Measurements from ENCODE around the gene TMEM167B.
A peak's percentile ranks its signal among the peaks of the same experiment; 100 is the strongest.

The TMEM167B gene

GRCh38 chr1:109084563-109085517, 5.7 kb upstream of the TMEM167B start:
- FAIRE-seq = no peak
- TF ChIP-seq POLR2AphosphoS5 (IDR thresholded peaks at IDR 0.05; ENCODE audit: low read depth, low read length) (no peak), POLR2A (IDR thresholded peaks at IDR 0.05; ENCODE audit: low read depth, low read length) (no peak), TAF1 (IDR thresholded peaks at IDR 0.05; ENCODE audit: borderline replicate concordance, low read depth, low read length) (no peak)
- no peak for DNase-seq (ENCODE audit: insufficient read length)

- FAIRE-seq = no peak
- TF ChIP-seq TAF1 (IDR thresholded peaks at IDR 0.05; ENCODE audit: borderline replicate concordance, low read depth, low read length) = no peak
- TF ChIP-seq POLR2AphosphoS5 (IDR thresholded peaks at IDR 0.05; ENCODE audit: low read depth, low read length) = no peak
- no peak for TF ChIP-seq POLR2A (IDR thresholded peaks at IDR 0.05; ENCODE audit: low read depth, low read length)
- DNase-seq (ENCODE audit: insufficient read length) = no peak
These were observed 1.1 kb upstream of the TMEM167B start for GRCh38 chr1:109089242-109090015.

- FAIRE-seq (no peak), DNase-seq (ENCODE audit: insufficient read length) (peak; percentile 41)
- no peak for TF ChIP-seq TAF1 (IDR thresholded peaks at IDR 0.05; ENCODE audit: borderline replicate concordance, low read depth, low read length)
- TF ChIP-seq POLR2AphosphoS5 (IDR thresholded peaks at IDR 0.05; ENCODE audit: low read depth, low read length) = no peak
- no peak for TF ChIP-seq POLR2A (IDR thresholded peaks at IDR 0.05; ENCODE audit: low read depth, low read length)
These were observed 694 bp downstream of the TMEM167B start for GRCh38 chr1:109091078-109091838.

- TF ChIP-seq POLR2A (IDR thresholded peaks at IDR 0.05; ENCODE audit: low read depth, low read length) (no peak), TAF1 (IDR thresholded peaks at IDR 0.05; ENCODE audit: borderline replicate concordance, low read depth, low read length) (no peak), POLR2AphosphoS5 (IDR thresholded peaks at IDR 0.05; ENCODE audit: low read depth, low read length) (no peak)
- no peak for DNase-seq (ENCODE audit: insufficient read length)
- no peak for FAIRE-seq
These were observed 1.3 kb downstream of the TMEM167B start for GRCh38 chr1:109091839-109092193.

DNA sequence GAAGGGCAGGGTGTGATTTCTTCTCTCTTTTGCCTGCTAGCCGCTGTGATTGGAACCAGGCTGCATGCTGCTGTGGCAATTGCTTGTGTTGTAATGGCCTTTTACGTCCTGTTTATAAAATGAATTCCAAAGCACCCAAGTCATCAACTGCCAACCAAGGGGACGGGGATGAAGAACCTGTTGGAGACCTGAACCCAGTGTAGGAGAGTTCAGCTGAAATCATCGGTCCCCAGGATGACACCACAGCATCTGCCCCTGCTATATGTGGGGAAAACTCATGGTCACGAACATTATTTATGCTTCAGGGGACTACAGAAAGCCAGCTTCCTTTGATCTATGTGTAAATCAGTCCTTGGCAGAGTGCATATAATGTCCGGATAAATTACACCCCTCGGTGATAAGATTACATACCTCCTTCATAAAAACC, 3.8 kb downstream of the TMEM167B start:
- TF ChIP-seq POLR2A (IDR thresholded peaks at IDR 0.05; ENCODE audit: low read depth, low read length) (no peak), POLR2AphosphoS5 (IDR thresholded peaks at IDR 0.05; ENCODE audit: low read depth, low read length) (no peak)
- FAIRE-seq (no peak), DNase-seq (ENCODE audit: insufficient read length) (no peak)

DNA sequence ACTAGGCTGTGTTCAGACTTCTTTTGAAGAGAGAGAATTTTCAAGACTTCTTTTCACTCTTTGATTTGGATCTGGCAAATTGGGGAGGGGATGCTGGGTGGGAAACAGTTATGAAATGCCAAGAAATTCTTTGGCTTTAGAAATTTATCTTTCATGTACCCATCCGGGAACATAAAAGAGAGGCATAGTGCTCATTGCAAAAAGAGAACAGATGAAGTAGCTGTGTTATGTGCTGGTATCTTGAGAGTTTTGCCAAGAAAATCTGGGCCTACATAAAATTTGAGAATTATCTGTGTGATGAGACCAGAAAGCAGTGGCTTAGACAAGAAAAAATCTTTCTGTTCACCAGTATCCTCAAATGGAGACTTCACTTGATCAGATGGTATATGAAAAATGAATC, 4.3 kb downstream of the TMEM167B start:
- no peak for FAIRE-seq
- DNase-seq (ENCODE audit: insufficient read length) = no peak
- no peak for TF ChIP-seq POLR2A (IDR thresholded peaks at IDR 0.05; ENCODE audit: low read depth, low read length)
- TF ChIP-seq TAF1 (IDR thresholded peaks at IDR 0.05; ENCODE audit: borderline replicate concordance, low read depth, low read length) = no peak
- TF ChIP-seq POLR2AphosphoS5 (IDR thresholded peaks at IDR 0.05; ENCODE audit: low read depth, low read length) = no peak

DNA sequence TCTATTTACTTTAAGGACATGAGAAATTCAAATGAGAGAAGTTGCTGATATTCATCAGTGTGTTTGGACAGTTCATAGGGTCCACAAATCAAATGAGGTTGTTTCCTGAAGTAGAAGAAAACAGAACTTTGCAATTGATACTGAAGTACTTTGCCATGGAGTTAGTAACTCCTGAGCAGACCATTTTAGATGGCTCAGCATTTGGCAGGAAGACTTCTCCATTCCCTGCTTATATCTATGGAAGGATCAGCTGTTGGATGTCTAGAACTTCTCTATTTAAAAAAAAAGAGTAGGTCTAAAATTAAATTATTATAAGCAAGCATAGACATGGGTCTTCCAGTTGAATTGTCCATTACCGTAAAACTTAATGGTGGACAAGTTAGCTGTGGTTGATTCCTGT, 5.1 kb downstream of the TMEM167B start:
- DNase-seq (ENCODE audit: insufficient read length) (no peak), FAIRE-seq (no peak)
- TF ChIP-seq TAF1 (IDR thresholded peaks at IDR 0.05; ENCODE audit: borderline replicate concordance, low read depth, low read length) (no peak), POLR2AphosphoS5 (IDR thresholded peaks at IDR 0.05; ENCODE audit: low read depth, low read length) (no peak), POLR2A (IDR thresholded peaks at IDR 0.05; ENCODE audit: low read depth, low read length) (no peak)

DNA sequence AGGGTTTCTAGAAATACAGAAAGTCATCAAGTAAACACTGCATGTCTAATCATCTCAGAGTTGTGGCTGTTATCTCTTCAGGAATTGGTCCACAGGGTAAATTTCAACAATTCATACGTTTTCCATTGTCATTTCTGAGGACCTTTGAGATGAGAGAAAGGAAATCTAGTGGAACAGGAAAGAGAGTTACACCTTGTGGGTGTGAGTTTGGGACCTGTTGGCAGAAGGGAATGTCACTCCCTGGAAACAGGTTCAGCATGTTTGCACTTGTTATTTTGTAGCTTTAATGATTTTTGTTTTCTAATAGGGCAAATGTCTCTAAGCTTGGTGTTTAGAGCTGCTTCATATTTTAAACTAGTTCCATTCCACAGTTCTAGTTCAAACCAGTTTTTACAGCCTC, 5.6 kb downstream of the TMEM167B start:
- no peak for TF ChIP-seq POLR2A (IDR thresholded peaks at IDR 0.05; ENCODE audit: low read depth, low read length)
- no peak for TF ChIP-seq POLR2AphosphoS5 (IDR thresholded peaks at IDR 0.05; ENCODE audit: low read depth, low read length)
- no peak for TF ChIP-seq TAF1 (IDR thresholded peaks at IDR 0.05; ENCODE audit: borderline replicate concordance, low read depth, low read length)
- DNase-seq (ENCODE audit: insufficient read length) (no peak), FAIRE-seq (no peak)

GRCh38 chr1:109099938-109100773, 9.6 kb downstream of the TMEM167B start:
- FAIRE-seq = peak; percentile 95
- DNase-seq (ENCODE audit: insufficient read length) = peak; percentile 92
- peak; percentile 95 for TF ChIP-seq TAF1 (IDR thresholded peaks at IDR 0.05; ENCODE audit: borderline replicate concordance, low read depth, low read length)
- TF ChIP-seq POLR2A (IDR thresholded peaks at IDR 0.05; ENCODE audit: low read depth, low read length) = peak; percentile 100
- peak; percentile 100 for TF ChIP-seq POLR2AphosphoS5 (IDR thresholded peaks at IDR 0.05; ENCODE audit: low read depth, low read length)

DNA sequence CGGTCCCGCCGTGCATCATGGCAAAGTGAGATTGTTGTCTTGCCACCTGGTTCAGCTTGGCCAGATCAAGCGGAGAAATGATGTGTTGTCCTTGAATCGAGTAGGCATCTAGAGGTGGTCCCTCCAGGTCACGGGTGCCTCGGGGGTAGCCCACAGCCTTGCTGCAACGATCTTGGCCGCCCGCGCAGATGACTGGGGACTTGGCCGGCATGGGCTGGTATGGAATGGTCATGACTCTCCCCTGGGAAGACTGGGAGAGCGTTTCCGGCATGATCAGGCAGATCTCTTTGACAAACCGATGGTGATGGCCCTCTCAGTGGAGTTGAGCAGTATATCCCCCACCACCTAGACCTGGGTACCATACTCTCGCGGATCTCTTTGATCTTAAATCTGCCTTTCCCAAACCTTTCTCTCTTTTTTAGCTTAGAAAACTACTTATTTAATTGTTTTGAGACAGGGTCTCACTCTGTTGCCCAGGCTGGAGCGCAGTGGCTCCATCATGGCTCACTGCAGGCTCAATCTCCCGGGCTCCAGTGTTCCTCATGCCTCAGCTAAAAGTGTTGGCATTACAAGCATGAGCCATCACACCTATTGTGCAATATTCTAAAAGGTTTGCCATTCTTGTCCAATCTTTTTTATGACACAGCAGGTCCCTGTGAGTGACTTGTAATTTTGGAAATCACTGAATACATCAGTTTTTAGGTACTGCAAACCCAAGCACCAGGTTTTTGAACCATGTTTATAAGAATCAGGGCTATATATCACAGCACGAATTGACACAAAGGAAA, 14.0 kb downstream of the TMEM167B start:
- DNase-seq (ENCODE audit: insufficient read length) (no peak), FAIRE-seq (no peak)
- no peak; the same call in 1 of the 2 replicates for TF ChIP-seq POLR2AphosphoS5 (IDR thresholded peaks at IDR 0.05; ENCODE audit: low read depth, low read length)
- no peak for TF ChIP-seq TAF1 (IDR thresholded peaks at IDR 0.05; ENCODE audit: borderline replicate concordance, low read depth, low read length)
- no peak for TF ChIP-seq POLR2A (IDR thresholded peaks at IDR 0.05; ENCODE audit: low read depth, low read length)
